ENCODE data around the gene APCDD1. TPM values are rescaled to one million over a fixed set of nuclear protein-coding genes. Genes with fewer than 3 reads are reported as not detected.
A peak's percentile ranks its signal among the peaks of the same experiment; 100 is the strongest.

APCDD1 gene
- total and polyA plus RNA-seq, 2 of the 8 experiments (the other 6 are each of a cell fraction or from before 2014, with no cell fraction given), result 2.6 to 3.6 TPM

DNA sequence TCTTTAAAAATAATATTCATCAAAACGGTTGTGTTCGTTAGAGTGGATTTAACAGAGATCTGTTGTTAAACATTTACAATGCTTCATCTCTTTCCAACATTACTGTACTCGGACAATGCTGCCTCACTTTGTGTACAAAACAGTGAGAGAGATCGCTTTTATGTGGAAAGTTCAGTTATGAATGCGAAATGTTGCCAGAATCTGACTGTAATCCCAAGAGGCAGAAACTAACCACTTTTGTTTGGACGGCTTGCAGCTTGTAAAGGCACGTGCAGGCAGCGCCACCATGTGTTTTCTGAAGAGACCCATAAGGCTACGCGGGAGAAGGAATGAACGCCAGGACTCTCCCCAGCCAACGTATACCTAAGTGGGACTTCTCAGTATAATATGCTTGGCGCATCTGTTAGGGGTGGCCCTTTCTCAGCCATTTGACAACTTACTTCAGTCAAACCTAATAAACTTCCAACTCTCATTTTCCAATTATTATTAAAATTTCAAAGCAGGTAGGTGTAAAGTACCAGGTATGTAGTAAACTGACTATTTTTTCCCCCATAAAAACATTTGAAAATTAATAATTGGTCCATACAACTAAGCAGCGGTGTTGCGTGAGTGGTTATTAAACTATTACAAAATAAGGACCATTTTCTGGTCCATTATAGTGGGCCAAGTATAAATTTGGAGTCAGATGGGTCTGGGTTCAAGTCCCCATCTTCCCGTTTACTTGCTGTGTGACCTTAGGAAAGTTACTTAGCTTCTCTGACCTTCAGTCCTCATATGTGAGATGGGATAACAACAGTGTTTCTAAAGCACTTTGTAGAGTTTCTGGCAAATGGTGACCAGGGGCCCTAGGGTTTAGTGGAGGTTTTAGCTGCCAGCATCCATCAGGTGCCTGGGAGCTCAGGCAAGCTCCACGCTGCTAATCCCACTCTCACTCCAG is 65.8 kb downstream of the APCDD1 start (continued):
- TF ChIP-seq KDM1A (IDR thresholded peaks at IDR 0.05; ENCODE audit: borderline replicate concordance, low read length) (peak; percentile 76; the same call in 1 of the 2 replicates), HDAC6 (IDR thresholded peaks at IDR 0.05; ENCODE audit: low read depth, low read length) (no peak), CHD1 (IDR thresholded peaks at IDR 0.05; ENCODE audit: low read depth, low read length) (no peak), NANOG (IDR thresholded peaks at IDR 0.05; ENCODE audit: insufficient read depth, low read depth, low read length, poor library complexity, severe bottlenecking) (no peak), RXRA (IDR thresholded peaks at IDR 0.05; ENCODE audit: insufficient read depth, low read depth, low read length) (no peak), YY1 (IDR thresholded peaks at IDR 0.05; ENCODE audit: low read depth, low read length) (no peak), SRF (IDR thresholded peaks at IDR 0.05; ENCODE audit: low read depth, low read length) (no peak), GTF2F1 (IDR thresholded peaks at IDR 0.05; ENCODE audit: borderline replicate concordance, low read depth, low read length) (no peak), SIRT6 (IDR thresholded peaks at IDR 0.05; ENCODE audit: low read length) (no peak), CTBP2 (IDR thresholded peaks at IDR 0.05; ENCODE audit: borderline replicate concordance, insufficient read depth, insufficient read length, low read length) (no peak), TAF7 (optimal IDR thresholded peaks at IDR 0.05; ENCODE audit: borderline replicate concordance, low read depth, low read length) (no peak)
- TF ChIP-seq, protein P1, sequence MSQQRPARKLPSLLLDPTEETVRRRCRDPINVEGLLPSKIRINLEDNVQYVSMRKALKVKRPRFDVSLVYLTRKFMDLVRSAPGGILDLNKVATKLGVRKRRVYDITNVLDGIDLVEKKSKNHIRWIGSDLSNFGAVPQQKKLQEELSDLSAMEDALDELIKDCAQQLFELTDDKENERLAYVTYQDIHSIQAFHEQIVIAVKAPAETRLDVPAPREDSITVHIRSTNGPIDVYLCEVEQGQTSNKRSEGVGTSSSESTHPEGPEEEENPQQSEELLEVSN (IDR thresholded peaks at IDR 0.05), result no peak
- TF ChIP-seq, protein P2, sequence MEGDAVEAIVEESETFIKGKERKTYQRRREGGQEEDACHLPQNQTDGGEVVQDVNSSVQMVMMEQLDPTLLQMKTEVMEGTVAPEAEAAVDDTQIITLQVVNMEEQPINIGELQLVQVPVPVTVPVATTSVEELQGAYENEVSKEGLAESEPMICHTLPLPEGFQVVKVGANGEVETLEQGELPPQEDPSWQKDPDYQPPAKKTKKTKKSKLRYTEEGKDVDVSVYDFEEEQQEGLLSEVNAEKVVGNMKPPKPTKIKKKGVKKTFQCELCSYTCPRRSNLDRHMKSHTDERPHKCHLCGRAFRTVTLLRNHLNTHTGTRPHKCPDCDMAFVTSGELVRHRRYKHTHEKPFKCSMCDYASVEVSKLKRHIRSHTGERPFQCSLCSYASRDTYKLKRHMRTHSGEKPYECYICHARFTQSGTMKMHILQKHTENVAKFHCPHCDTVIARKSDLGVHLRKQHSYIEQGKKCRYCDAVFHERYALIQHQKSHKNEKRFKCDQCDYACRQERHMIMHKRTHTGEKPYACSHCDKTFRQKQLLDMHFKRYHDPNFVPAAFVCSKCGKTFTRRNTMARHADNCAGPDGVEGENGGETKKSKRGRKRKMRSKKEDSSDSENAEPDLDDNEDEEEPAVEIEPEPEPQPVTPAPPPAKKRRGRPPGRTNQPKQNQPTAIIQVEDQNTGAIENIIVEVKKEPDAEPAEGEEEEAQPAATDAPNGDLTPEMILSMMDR (IDR thresholded peaks at IDR 0.05; ENCODE audit: control extremely low read depth in 1 of 3, insufficient read depth in 1 of 3, low read depth in 1 of 3, low read length in 3 of 3), result peak; percentile 74 to 84 (median 84)

All from H1 (cell line).